ENCODE measurements around the gene ZFAND3.

- TF ChIP-seq EZH2 (IDR thresholded peaks at IDR 0.05; ENCODE audit: low read depth, unreplicated experiment) (no peak), CTCF (conservative IDR thresholded peaks at IDR 0.05; ENCODE audit: low read depth in 2 of 2) (no peak), EZH2phosphoT487 (IDR thresholded peaks at IDR 0.05; ENCODE audit: unreplicated experiment) (no peak), POLR2AphosphoS5 (IDR thresholded peaks at IDR 0.05; ENCODE audit: low read depth) (no peak), NANOG (IDR thresholded peaks at IDR 0.05; ENCODE audit: borderline replicate concordance) (no peak), JUNB (IDR thresholded peaks at IDR 0.05; ENCODE audit: unreplicated experiment) (no peak), ETS1 (IDR thresholded peaks at IDR 0.05) (no peak), REST (IDR thresholded peaks at IDR 0.05; ENCODE audit: unreplicated experiment) (no peak)
Observed at GRCh38 chr6:37779902-37780628, 39.5 kb upstream of the ZFAND3 start.

All from GM23338 (cell line).